ENCODE data around the gene TDRD9. TPM values are rescaled to one million over a fixed set of nuclear protein-coding genes. Genes with fewer than 3 reads are reported as not detected.

The TDRD9 gene
- polyA plus RNA-seq, 4 donors: 0.27 to 0.89 (median 0.45) TPM

DNA sequence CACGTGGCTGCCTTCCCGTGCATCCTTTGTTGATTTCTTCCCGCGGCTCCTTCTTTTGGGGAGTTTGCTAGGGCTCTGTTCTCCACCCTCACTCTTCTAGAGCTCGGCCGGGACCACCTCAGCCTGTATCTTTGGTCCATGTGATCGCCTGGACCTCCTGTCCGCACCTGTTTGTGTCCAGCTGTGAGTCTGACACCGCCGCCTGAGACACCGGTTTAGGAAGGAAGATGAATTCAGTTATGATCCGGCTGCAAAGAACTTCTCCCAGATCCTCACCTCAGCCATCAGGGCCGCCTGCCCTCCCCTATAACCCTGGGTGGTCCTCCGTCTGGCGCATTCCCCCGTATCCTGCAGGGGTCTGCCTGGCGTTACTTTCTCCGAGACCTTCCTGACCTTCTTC, 690 bp upstream of the TDRD9 start:
- Histone ChIP-seq H3K4me3 (ENCODE audit: low read depth in 1 of 3, low read length in 3 of 3) (no peak overlapping the region), H3K4me1 (ENCODE audit: control insufficient read depth in 3 of 3, insufficient read depth in 2 of 3, low read depth in 1 of 3, low read length in 2 of 3) (no peaks in the 10 kb centered on the region), H3K36me3 (ENCODE audit: control insufficient read depth in 3 of 3, insufficient read depth in 2 of 3, low read depth in 1 of 3, low read length in 3 of 3) (no peaks in the 10 kb centered on the region), H3K27ac (ENCODE audit: low read depth in 1 of 3, low read length in 2 of 3) (no peak overlapping the region), H3K27me3 (ENCODE audit: control insufficient read depth in 3 of 3, insufficient read depth in 3 of 3, low read length in 3 of 3) (peaks cover 0 to 5% (median 0%) of the 10 kb centered on the region in 3 donors), H3K9me3 (ENCODE audit: control insufficient read depth in 2 of 2, insufficient read depth in 1 of 2, low read depth in 1 of 2, low read length in 1 of 2) (peaks cover 0 to 8% of the 10 kb centered on the region in 2 donors)
- DNase-seq: no peak
- FAIRE-seq: no peak
- WGBS, 3 donors: 89 to 93% (median 92%) methylated on average over 18 of the region's 18 CpGs

- no peak overlapping the region for H3K4me3 ChIP-seq (ENCODE audit: low read depth in 1 of 3, low read length in 3 of 3)
- DNase-seq (no peak), FAIRE-seq (no peak)
- 82 to 86% (median 84%) methylated on average over 14 of the region's 14 CpGs for WGBS, 3 donors
- no peaks in the 10 kb centered on the region for H3K36me3 ChIP-seq (ENCODE audit: control insufficient read depth in 3 of 3, insufficient read depth in 2 of 3, low read depth in 1 of 3, low read length in 3 of 3)
- no peaks in the 10 kb centered on the region for H3K27me3 ChIP-seq (ENCODE audit: control insufficient read depth in 3 of 3, insufficient read depth in 3 of 3, low read length in 3 of 3)
- peaks cover 0 to 8% of the 10 kb centered on the region in 2 donors for H3K9me3 ChIP-seq (ENCODE audit: control insufficient read depth in 2 of 2, insufficient read depth in 1 of 2, low read depth in 1 of 2, low read length in 1 of 2)
- no peak overlapping the region for H3K27ac ChIP-seq (ENCODE audit: low read depth in 1 of 3, low read length in 2 of 3)
- H3K4me1 ChIP-seq (ENCODE audit: control insufficient read depth in 3 of 3, insufficient read depth in 2 of 3, low read depth in 1 of 3, low read length in 2 of 3): no peaks in the 10 kb centered on the region
These were observed 1.9 kb downstream of the TDRD9 start for GRCh38 chr14:103930051-103930604.

- no peaks in the 10 kb centered on the region for H3K36me3 ChIP-seq (ENCODE audit: control insufficient read depth in 3 of 3, insufficient read depth in 2 of 3, low read depth in 1 of 3, low read length in 3 of 3)
- no peak for FAIRE-seq
- no peak overlapping the region for H3K27ac ChIP-seq (ENCODE audit: low read depth in 1 of 3, low read length in 2 of 3)
- H3K27me3 ChIP-seq (ENCODE audit: control insufficient read depth in 3 of 3, insufficient read depth in 3 of 3, low read length in 3 of 3): no peaks in the 10 kb centered on the region
- WGBS, 3 donors: 73 to 88% (median 77%) methylated on average over 3 of the region's 3 CpGs
- H3K4me3 ChIP-seq (ENCODE audit: low read depth in 1 of 3, low read length in 3 of 3): no peak overlapping the region
- no peak for DNase-seq
- H3K4me1 ChIP-seq (ENCODE audit: control insufficient read depth in 3 of 3, insufficient read depth in 2 of 3, low read depth in 1 of 3, low read length in 2 of 3): no peaks in the 10 kb centered on the region
- peaks cover 0 to 8% of the 10 kb centered on the region in 2 donors for H3K9me3 ChIP-seq (ENCODE audit: control insufficient read depth in 2 of 2, insufficient read depth in 1 of 2, low read depth in 1 of 2, low read length in 1 of 2)
These were observed 3.2 kb downstream of the TDRD9 start for GRCh38 chr14:103931422-103931821.

DNA sequence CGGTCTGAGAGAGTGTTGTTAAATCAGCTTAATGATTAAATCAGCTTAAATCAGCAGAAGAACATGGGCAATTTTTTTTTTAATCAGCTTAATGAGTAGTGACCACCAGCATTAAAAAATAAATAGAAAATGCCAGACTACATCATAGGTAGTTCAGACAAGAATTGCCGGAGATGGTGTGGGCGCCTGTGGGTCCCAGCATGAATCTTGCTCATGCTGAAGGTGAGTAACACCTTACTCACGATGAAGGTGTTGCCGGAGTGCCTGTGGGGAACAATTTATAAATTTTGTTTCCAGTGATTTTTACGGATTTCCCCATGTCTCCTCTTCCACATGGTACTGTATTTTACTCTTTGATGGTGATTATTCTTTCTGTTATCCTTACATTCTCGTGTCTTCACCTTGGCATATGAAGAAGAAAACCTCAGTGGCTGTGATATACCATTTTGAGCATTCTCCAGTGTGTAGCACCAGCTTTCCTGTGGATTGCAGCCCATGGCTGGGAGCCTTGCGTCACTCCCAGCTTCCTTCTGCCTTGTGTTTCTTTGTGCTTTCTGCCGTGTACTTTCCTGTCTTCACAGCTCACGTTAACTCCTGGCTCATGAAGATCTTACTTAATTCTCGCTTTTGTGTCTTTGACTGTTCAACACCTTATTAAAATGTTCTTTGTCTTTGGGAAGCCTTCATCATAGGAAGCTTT, 4.7 kb downstream of the TDRD9 start:
- DNase-seq (no peak), FAIRE-seq (no peak)
- Histone ChIP-seq H3K4me1 (ENCODE audit: control insufficient read depth in 3 of 3, insufficient read depth in 2 of 3, low read depth in 1 of 3, low read length in 2 of 3) (no peaks in the 10 kb centered on the region), H3K4me3 (ENCODE audit: low read depth in 1 of 3, low read length in 3 of 3) (no peak overlapping the region), H3K27ac (ENCODE audit: low read depth in 1 of 3, low read length in 2 of 3) (no peak overlapping the region), H3K9me3 (ENCODE audit: control insufficient read depth in 2 of 2, insufficient read depth in 1 of 2, low read depth in 1 of 2, low read length in 1 of 2) (peaks cover 0 to under 1% of the 10 kb centered on the region in 2 donors), H3K36me3 (ENCODE audit: control insufficient read depth in 3 of 3, insufficient read depth in 2 of 3, low read depth in 1 of 3, low read length in 3 of 3) (no peaks in the 10 kb centered on the region), H3K27me3 (ENCODE audit: control insufficient read depth in 3 of 3, insufficient read depth in 3 of 3, low read length in 3 of 3) (no peaks in the 10 kb centered on the region)
- WGBS, 3 donors: 80 to 84% (median 83%) methylated on average over 11 of the region's 11 CpGs

- H3K27ac ChIP-seq (ENCODE audit: low read depth in 1 of 3, low read length in 2 of 3): no peak overlapping the region
- no peak overlapping the region for H3K4me3 ChIP-seq (ENCODE audit: low read depth in 1 of 3, low read length in 3 of 3)
- H3K9me3 ChIP-seq (ENCODE audit: control insufficient read depth in 2 of 2, insufficient read depth in 1 of 2, low read depth in 1 of 2, low read length in 1 of 2): no peaks in the 10 kb centered on the region
- DNase-seq: no peak
- no peaks in the 10 kb centered on the region for H3K27me3 ChIP-seq (ENCODE audit: control insufficient read depth in 3 of 3, insufficient read depth in 3 of 3, low read length in 3 of 3)
- 75 to 91% (median 83%) methylated on average over 2 of the region's 2 CpGs for WGBS, 3 donors
- no peak for FAIRE-seq
- H3K36me3 ChIP-seq (ENCODE audit: control insufficient read depth in 3 of 3, insufficient read depth in 2 of 3, low read depth in 1 of 3, low read length in 3 of 3): no peaks in the 10 kb centered on the region
- H3K4me1 ChIP-seq (ENCODE audit: control insufficient read depth in 3 of 3, insufficient read depth in 2 of 3, low read depth in 1 of 3, low read length in 2 of 3): no peaks in the 10 kb centered on the region
These were observed 6.8 kb downstream of the TDRD9 start for GRCh38 chr14:103935102-103935501.

- peaks cover 0 to 5% (median 3%) of the 10 kb centered on the region in 3 donors for H3K27me3 ChIP-seq (ENCODE audit: control insufficient read depth in 3 of 3, insufficient read depth in 3 of 3, low read length in 3 of 3)
- no peaks in the 10 kb centered on the region for H3K36me3 ChIP-seq (ENCODE audit: control insufficient read depth in 3 of 3, insufficient read depth in 2 of 3, low read depth in 1 of 3, low read length in 3 of 3)
- no peak for FAIRE-seq
- WGBS, 3 donors: 55 to 74% (median 60%) methylated on average over 7 of the region's 7 CpGs
- no peaks in the 10 kb centered on the region for H3K9me3 ChIP-seq (ENCODE audit: control insufficient read depth in 2 of 2, insufficient read depth in 1 of 2, low read depth in 1 of 2, low read length in 1 of 2)
- H3K4me3 ChIP-seq (ENCODE audit: low read depth in 1 of 3, low read length in 3 of 3): no peak overlapping the region
- H3K27ac ChIP-seq (ENCODE audit: low read depth in 1 of 3, low read length in 2 of 3): no peak overlapping the region
- no peak for DNase-seq
- no peaks in the 10 kb centered on the region for H3K4me1 ChIP-seq (ENCODE audit: control insufficient read depth in 3 of 3, insufficient read depth in 2 of 3, low read depth in 1 of 3, low read length in 2 of 3)
These were observed 13.2 kb downstream of the TDRD9 start for GRCh38 chr14:103941462-103941861.

GRCh38 chr14:103941973-103942736, 13.9 kb downstream of the TDRD9 start, which contains the start of gene RD3L:
Gene RD3L (minus strand): TSS chr14:103942529. CDS start chr14:103941695, 834 bp downstream.
- Histone ChIP-seq H3K9me3 (ENCODE audit: control insufficient read depth in 2 of 2, insufficient read depth in 1 of 2, low read depth in 1 of 2, low read length in 1 of 2) (no peaks in the 10 kb centered on the region), H3K4me1 (ENCODE audit: control insufficient read depth in 3 of 3, insufficient read depth in 2 of 3, low read depth in 1 of 3, low read length in 2 of 3) (no peaks in the 10 kb centered on the region), H3K27me3 (ENCODE audit: control insufficient read depth in 3 of 3, insufficient read depth in 3 of 3, low read length in 3 of 3) (peaks cover 0 to 5% (median 3%) of the 10 kb centered on the region in 3 donors), H3K4me3 (ENCODE audit: low read depth in 1 of 3, low read length in 3 of 3) (no peak within 1 kb of the TSS), H3K27ac (ENCODE audit: low read depth in 1 of 3, low read length in 2 of 3) (no peak within 1 kb of the TSS), H3K36me3 (ENCODE audit: control insufficient read depth in 3 of 3, insufficient read depth in 2 of 3, low read depth in 1 of 3, low read length in 3 of 3) (no peaks in the 10 kb centered on the region)
- WGBS, 3 donors: 79 to 84% (median 80%) methylated on average over 14 of the region's 14 CpGs
- DNase-seq (no peak), FAIRE-seq (no peak)

DNA sequence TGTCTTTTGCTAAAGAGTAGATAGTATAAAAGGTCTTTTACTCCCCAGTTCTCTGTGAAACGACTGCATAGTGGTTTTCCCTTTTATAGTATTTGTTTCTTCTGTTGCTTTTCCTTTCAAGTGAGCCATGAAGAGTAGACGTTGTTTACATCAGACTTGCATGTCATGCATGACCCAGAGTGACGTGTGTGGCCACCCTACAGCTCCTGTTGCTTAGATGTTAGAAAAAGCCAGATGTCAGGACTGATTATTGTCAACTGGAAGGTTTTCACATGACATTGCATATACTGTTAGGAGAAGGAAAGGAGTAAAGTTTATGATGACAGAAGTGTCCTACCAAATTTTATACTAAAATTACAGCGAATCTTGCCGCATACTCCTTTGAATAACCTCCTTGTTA, 15.4 kb downstream of the TDRD9 start:
- H3K27me3 ChIP-seq (ENCODE audit: control insufficient read depth in 3 of 3, insufficient read depth in 3 of 3, low read length in 3 of 3): peaks cover 0 to 7% (median 3%) of the 10 kb centered on the region in 3 donors
- no peaks in the 10 kb centered on the region for H3K4me1 ChIP-seq (ENCODE audit: control insufficient read depth in 3 of 3, insufficient read depth in 2 of 3, low read depth in 1 of 3, low read length in 2 of 3)
- FAIRE-seq: no peak
- no peaks in the 10 kb centered on the region for H3K9me3 ChIP-seq (ENCODE audit: control insufficient read depth in 2 of 2, insufficient read depth in 1 of 2, low read depth in 1 of 2, low read length in 1 of 2)
- H3K4me3 ChIP-seq (ENCODE audit: low read depth in 1 of 3, low read length in 3 of 3): no peak overlapping the region
- WGBS, 3 donors: 57 to 65% (median 63%) methylated on average over 5 of the region's 5 CpGs
- H3K27ac ChIP-seq (ENCODE audit: low read depth in 1 of 3, low read length in 2 of 3): no peak overlapping the region
- DNase-seq: no peak
- no peaks in the 10 kb centered on the region for H3K36me3 ChIP-seq (ENCODE audit: control insufficient read depth in 3 of 3, insufficient read depth in 2 of 3, low read depth in 1 of 3, low read length in 3 of 3)
